DND-41 (cell line): Measurements from ENCODE around the gene ANTXR2.

Source experiments
- EZH2 ChIP-seq: IDR thresholded peaks from 3 replicates; pipeline ENCODE4 v1.6.1; 2012; ENCODE audit warnings: borderline replicate concordance, low read depth, mild to moderate bottlenecking, moderate library complexity, low read length, inconsistent platforms; ENCODE audit not compliant: severe bottlenecking
- TF ChIP-seq, protein P1 (sequence below): IDR thresholded peaks from 2 replicates; pipeline ENCODE4 v1.5.1; 2012; ENCODE audit warnings: borderline replicate concordance, low read length, moderate library complexity, mild to moderate bottlenecking; ENCODE audit not compliant: poor library complexity, severe bottlenecking; ENCODE audit errors: extremely low read depth

DNA sequence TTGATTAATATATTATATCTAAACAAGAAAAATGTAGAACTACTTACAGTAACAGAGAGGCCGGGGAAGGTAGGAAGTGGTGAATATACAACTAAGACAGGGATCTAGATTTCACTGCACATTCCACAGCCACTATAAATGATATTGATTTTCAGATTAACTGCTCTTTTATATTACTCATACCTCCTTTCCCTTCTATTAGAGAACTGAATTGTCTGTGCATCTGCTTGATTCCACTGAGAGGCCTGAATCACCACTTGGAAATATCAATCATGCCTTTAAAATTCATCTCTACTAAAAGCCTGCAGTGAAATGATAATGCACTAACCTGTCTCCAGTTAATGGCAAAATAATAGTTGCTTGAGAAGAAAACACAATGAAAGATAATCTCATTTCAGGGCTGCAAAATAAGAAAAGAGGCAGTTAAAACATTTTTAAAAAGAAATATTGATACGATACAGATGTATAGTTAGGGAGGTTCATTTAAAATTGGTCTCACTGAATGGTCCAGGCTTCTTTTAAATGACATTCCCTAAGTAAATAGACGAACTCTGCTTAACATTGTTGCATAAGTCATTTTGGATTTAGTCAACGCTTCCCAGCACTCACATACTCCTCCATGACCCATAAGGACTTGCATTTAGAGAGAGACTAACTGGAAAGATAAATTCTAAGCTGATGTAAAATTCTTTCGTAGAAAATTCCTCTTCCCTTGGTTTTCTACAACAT, 3.8 kb downstream of the ANTXR2 start:
- no peak for TF ChIP-seq EZH2
- TF ChIP-seq, protein P1, sequence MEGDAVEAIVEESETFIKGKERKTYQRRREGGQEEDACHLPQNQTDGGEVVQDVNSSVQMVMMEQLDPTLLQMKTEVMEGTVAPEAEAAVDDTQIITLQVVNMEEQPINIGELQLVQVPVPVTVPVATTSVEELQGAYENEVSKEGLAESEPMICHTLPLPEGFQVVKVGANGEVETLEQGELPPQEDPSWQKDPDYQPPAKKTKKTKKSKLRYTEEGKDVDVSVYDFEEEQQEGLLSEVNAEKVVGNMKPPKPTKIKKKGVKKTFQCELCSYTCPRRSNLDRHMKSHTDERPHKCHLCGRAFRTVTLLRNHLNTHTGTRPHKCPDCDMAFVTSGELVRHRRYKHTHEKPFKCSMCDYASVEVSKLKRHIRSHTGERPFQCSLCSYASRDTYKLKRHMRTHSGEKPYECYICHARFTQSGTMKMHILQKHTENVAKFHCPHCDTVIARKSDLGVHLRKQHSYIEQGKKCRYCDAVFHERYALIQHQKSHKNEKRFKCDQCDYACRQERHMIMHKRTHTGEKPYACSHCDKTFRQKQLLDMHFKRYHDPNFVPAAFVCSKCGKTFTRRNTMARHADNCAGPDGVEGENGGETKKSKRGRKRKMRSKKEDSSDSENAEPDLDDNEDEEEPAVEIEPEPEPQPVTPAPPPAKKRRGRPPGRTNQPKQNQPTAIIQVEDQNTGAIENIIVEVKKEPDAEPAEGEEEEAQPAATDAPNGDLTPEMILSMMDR, result no peak
